Fibroblast of lung (primary cell): ENCODE measurements around the gene KLHL13.

Source experiments
- EZH2 ChIP-seq: IDR thresholded peaks from 2 replicates; pipeline ENCODE4 v1.5.1; 2012; ENCODE audit warnings: low read length, control low read depth, mild to moderate bottlenecking; ENCODE audit errors: missing control alignments
- TF ChIP-seq, protein P1 (sequence below), 2 donors: IDR thresholded peaks in 1 of 2; conservative IDR thresholded peaks in 1 of 2; 1 replicate in 1 of 2; 2 replicates in 1 of 2; pipeline ENCODE4 v1.5.1; 2011 to 2012; ENCODE audit warnings: low read length in 2 of 2, control low read depth in 1 of 2, inconsistent platforms in 1 of 2, low read depth in 1 of 2, mild to moderate bottlenecking in 1 of 2

- TF ChIP-seq, protein P1, sequence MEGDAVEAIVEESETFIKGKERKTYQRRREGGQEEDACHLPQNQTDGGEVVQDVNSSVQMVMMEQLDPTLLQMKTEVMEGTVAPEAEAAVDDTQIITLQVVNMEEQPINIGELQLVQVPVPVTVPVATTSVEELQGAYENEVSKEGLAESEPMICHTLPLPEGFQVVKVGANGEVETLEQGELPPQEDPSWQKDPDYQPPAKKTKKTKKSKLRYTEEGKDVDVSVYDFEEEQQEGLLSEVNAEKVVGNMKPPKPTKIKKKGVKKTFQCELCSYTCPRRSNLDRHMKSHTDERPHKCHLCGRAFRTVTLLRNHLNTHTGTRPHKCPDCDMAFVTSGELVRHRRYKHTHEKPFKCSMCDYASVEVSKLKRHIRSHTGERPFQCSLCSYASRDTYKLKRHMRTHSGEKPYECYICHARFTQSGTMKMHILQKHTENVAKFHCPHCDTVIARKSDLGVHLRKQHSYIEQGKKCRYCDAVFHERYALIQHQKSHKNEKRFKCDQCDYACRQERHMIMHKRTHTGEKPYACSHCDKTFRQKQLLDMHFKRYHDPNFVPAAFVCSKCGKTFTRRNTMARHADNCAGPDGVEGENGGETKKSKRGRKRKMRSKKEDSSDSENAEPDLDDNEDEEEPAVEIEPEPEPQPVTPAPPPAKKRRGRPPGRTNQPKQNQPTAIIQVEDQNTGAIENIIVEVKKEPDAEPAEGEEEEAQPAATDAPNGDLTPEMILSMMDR (conservative IDR thresholded peaks at IDR 0.05 in 1 of 2, IDR thresholded peaks at IDR 0.05 in 1 of 2; ENCODE audit: low read depth in 1 of 2, low read length in 2 of 2) = no peak
- no peak for TF ChIP-seq EZH2
Measured at GRCh38 chrX:117977526-117977925, 139.1 kb downstream of the KLHL13 start.
